ENCODE measurements around the gene MEF2B.
"Not testable (repeated sequence)": the region's sequence is repeated elsewhere in the genome, so short reads cannot be mapped to it uniquely, and the experiment has no call there.

GRCh38 chr19:19106938-19107337, 63.1 kb downstream of the MEF2B start:
- not testable (repeated sequence) for TF ChIP-seq CTCF, POLR2A (IDR thresholded peaks at IDR 0.05)

Data from lower leg skin (tissue), 3 donors.